ENCODE results near the gene CYP1A2.

- TF ChIP-seq EZH2 (IDR thresholded peaks at IDR 0.05; ENCODE audit: insufficient read depth, poor library complexity, severe bottlenecking) = no peak
- no peak for TF ChIP-seq EZH2phosphoT487 (IDR thresholded peaks at IDR 0.05; ENCODE audit: insufficient read depth, low read depth)
Measured at GRCh38 chr15:74776821-74777768, 28.4 kb downstream of the CYP1A2 start.

Data from GM23248 (cell line).